GM19035 (cell line): Measurements from ENCODE around the gene SYNE1.

Experiments used
- ATAC-seq: cut with Tn5 transposase; IDR thresholded peaks from one replicate; pipeline ENCODE4 v1.9.1; 2021; ENCODE audit not compliant: unreplicated experiment

SYNE1 gene

DNA sequence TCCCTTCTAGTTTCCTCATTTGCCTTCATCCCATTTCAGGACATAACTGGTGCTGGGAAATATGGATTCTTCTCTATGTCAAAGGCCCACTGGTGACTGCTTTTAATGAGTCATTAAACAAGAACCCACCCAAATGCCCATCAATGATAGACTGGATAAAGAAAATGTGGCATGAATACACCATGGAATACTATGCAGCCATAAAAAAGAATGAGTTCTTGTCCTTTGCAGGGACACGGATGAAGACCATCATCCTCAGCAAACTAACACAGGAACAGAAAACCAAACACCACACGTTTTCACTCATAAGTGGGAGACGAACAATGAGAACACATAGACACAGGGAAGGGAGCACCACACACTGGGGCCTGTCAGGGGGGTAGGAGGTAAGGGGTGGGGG, 518.9 kb downstream of the SYNE1 start:
- no peak for ATAC-seq

DNA sequence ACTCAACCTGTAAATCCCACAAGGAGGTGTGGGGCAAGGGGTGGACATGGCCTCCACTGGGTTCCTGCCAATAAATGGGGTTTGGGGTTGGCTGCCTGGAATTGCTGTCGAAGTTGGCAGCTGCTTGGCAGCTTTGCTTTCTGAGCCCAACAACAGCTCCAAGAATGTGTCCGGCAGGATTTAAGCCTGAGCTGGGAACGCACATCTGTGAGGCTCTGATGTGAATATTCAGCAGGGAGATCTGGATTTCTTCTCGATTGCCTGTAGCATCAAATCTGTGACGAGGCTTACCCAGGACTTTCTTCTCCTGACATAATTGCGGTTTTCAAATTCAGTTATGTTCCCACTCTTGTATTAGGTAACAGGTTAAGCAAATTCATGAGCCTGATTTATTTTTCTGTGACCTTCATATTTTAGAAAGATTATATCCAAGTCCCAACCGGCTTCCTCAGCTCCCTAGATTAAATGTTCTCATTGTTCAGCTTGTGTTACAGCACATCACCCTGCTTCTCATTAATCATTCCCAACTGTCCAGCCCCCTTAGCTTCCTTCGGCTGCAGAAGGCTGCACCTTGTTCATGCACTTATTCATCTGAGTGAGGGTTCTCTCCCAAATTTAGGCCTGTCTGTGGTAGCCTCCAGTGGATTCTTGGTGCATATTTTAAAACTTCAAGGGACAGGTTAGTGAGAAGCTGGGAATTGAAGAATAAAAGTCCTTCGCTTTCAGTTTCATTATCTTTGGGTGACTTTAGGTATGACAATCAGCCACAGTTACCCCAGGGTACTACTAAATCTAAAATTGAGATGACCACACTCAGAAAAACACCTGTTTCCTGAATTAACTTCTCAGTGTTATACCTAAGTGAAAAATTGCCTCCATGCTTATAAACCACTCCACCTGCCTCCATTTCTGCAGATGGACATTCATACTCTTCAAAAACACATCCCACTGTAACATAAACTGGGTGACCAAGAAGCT, 519.7 kb downstream of the SYNE1 start:
- peak; percentile 86 for ATAC-seq

- ATAC-seq, result no peak
Observed at GRCh38 chr6:152112491-152113261, 524.5 kb downstream of the SYNE1 start.

DNA sequence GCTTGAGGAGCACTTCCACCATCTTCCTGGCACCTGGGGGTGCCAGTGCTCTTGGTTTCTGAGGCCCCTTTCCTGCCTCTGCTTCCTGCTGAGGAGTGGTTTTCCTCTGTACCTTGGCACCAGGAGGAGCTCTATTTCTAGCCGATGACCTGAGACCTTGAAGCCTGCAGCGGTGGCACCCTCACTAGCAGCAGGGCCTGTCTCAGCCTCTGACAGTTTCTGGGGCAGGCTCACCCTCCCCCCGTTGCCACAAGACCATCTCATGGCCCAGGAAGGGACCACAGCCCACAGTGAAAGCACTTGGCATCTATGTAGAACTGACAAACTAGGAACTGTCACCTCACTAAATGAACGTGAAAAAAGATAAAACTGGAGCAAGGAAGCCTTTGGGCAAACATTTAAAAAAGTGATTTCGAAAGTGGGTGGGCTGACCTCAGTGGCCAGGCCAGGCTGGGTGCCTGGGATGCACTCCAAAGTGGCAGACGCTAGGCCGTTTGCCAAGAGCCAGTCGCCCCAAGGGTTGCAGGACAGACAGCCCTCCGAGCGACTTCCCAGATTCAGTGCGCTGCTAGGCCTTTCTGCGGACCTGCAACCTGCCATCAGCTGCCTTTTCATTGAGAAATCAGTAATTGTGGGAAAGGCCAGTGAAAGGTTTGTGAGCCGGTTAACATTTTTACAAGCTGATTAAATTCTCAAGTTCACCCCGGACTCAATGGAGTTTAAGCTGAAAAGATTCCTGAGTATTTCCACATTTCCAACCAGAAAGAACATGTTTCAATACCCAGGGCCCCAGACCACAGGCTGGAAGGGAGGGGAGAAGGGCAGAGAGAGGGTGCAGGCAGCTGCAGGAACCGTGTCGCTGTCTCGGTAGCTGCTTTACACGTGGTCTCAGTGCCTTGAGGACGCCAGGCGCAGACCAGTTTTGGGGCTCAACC, 526.0 kb downstream of the SYNE1 start:
- ATAC-seq, result no peak

- ATAC-seq, result no peak
Observed at GRCh38 chr6:152107973-152108372, 529.2 kb downstream of the SYNE1 start.

DNA sequence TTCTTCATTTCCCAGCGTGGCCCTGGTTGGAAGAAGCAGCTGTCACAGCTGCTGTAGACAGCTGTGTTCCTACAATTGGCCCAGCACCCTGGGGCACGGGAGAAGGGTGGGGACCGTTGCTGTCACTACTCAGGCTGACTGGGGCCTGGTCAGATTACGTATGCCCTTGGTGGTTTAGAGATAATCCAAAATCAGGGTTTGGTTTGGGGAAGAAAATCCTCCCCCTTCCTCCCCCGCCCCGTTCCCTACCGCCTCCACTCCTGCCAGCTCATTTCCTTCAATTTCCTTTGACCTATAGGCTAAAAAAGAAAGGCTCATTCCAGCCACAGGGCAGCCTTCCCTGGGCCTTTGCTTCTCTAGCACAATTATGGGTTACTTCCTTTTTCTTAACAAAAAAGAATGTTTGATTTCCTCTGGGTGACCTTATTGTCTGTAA, 537.0 kb downstream of the SYNE1 start:
- ATAC-seq, result no peak

GRCh38 chr6:152099446-152100182, 537.5 kb downstream of the SYNE1 start:
- no peak for ATAC-seq

DNA sequence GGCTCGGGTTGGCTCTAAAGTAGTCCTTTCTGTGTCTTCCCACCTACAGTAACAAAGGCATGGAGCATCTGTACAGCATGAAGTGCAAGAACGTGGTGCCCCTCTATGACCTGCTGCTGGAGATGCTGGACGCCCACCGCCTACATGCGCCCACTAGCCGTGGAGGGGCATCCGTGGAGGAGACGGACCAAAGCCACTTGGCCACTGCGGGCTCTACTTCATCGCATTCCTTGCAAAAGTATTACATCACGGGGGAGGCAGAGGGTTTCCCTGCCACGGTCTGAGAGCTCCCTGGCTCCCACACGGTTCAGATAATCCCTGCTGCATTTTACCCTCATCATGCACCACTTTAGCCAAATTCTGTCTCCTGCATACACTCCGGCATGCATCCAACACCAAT, 538.5 kb downstream of the SYNE1 start:
- no peak for ATAC-seq

GRCh38 chr6:152096863-152097496, 540.2 kb downstream of the SYNE1 start:
- no peak for ATAC-seq

- ATAC-seq, result no peak
Observed at GRCh38 chr6:152094992-152095592, 542.1 kb downstream of the SYNE1 start.

GRCh38 chr6:152094276-152094675, 542.9 kb downstream of the SYNE1 start:
- no peak for ATAC-seq

GRCh38 chr6:152093711-152094110, 543.5 kb downstream of the SYNE1 start:
- ATAC-seq, result no peak

GRCh38 chr6:152091851-152092341, 545.3 kb downstream of the SYNE1 start:
- no peak for ATAC-seq

DNA sequence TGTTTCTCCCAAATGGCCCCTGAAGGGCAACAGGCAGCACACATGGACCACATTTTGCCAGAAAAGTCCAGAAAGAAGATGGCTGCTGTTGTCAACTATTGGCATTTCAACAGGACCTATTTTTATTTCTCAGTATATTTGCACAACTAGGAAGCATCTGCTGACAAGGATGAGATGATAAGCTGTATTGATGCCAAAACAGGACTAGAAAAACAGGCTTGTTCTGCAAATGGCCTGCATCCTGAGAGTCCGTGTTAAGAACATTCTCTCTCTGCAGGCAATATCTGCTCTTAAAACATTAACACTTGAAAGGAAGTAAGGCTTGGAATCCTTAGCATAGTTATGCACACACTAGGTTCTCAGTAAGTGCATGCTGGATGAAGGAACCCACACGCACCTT, 546.0 kb downstream of the SYNE1 start:
- ATAC-seq, result no peak

DNA sequence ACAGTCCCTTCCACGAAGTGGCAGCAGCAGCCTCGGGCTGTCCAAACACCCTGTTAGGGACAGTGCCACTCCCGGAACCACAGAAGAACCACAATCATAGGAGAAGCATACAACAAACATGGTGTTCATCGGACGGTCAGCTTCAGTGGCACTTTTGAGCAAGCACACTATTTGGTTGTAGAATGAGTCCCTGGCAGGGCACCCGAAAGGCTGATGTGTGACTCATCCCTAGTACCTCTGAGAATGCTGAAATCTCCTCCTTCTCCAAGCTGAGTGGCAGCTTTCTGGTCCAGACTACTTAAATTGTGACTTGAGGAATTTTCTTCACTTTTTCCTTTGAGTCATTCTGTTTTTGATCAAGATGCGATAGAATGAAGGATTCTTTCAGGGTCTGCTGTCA, 547.2 kb downstream of the SYNE1 start:
- ATAC-seq, result no peak

DNA sequence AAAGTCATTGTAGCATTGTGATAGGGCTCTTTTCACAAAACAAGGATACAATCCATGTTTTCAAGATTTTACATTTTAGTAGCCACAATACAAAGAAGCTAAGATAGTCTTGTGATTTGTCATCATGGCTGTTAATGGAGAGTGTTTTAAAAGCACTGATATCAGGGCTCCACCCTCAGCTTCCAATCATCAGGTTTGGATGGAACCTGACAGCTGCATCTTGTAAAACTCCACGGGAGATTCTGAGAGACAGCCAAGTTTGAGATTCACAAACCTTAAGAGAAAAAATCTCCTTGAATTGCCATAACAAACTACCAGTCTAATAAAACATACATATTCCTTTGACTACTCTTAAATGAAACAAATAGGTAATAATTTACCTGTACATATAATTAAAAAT, 549.5 kb downstream of the SYNE1 start:
- no peak for ATAC-seq

DNA sequence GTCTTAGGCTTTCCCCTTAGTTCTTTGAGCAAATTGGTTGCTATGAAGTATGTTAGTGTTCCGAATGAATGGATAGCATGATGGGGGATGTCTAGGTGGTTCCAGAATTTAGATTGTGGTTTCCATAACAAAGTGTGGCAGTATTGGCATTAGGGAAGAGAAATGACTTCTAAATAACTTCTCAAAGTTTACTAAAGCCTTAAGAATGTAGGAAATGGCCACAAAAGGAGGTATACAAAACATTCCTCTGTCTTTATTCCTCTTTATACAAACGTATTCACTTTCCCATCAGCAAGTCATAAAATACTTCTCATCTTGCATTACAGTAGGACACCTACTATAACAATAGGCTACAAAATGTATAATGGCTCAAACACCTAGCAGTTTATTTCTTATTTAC, 550.1 kb downstream of the SYNE1 start:
- ATAC-seq, result no peak

- no peak for ATAC-seq
Observed at GRCh38 chr6:152086223-152086873, 550.8 kb downstream of the SYNE1 start.
